Ascending aorta (tissue), 2 donors: ENCODE measurements around the gene BNC2. TPM values are rescaled to one million over a fixed set of nuclear protein-coding genes. Genes with fewer than 3 reads are reported as not detected.
"Not testable (repeated sequence)": the region's sequence is repeated elsewhere in the genome, so short reads cannot be mapped to it uniquely, and the experiment has no call there.

ENCODE experiments used
- DNase-seq, 2 donors: peaks; one replicate each; pipeline ENCODE4 v3.0.0-alpha.2; 2019; ENCODE audit warnings: low spot score in 2 of 2
- H3K27ac ChIP-seq, 2 donors: fragments of 200-600 bp; sonication (generic); one replicate each; pipeline ENCODE4 v1.5.1; 2016 to 2017; ENCODE audit warnings: mild to moderate bottlenecking in 1 of 2
- H3K27me3 ChIP-seq: fragments of 200-600 bp; sonication (generic); one replicate; pipeline ENCODE4 v1.5.1; 2017
- H3K36me3 ChIP-seq, 2 donors: fragments of 200-600 bp; sonication (generic); one replicate each; pipeline ENCODE4 v1.5.1; 2016
- H3K4me1 ChIP-seq, 2 donors: fragments of 200-600 bp; sonication (generic); one replicate each; pipeline ENCODE4 v1.5.1; 2016 to 2017; ENCODE audit warnings: mild to moderate bottlenecking in 1 of 2
- H3K4me3 ChIP-seq, 2 donors: fragments of 200-600 bp; sonication (generic); one replicate each; pipeline ENCODE4 v1.5.1; 2016 to 2017; ENCODE audit warnings: mild to moderate bottlenecking in 1 of 2
- H3K9me3 ChIP-seq, 2 donors: fragments of 200-600 bp; sonication (generic); one replicate each; pipeline ENCODE4 v1.5.1; 2016
- intact Hi-C: fragments of 100-400 bp; cut with DNase I; formaldehyde crosslinking; loops from one replicate; pipeline ENCODE4 v1.15.1; 2023
- total RNA-seq: library from RNA; depleted of rRNA; stranded (reverse); fragments of >200 nt; gene quantifications from one replicate; pipeline ENCODE4 v1.1.0, GENCODE V29; 2016
- TF ChIP-seq, protein P1 (sequence below), 3 experiments: fragments of 200-600 bp in 2 of 3; fragments of 450-650 bp in 1 of 3; sonication (generic) in 2 of 3; IDR thresholded peaks; one replicate each; pipeline ENCODE4 v1.5.1; 2016 to 2019; ENCODE audit warnings: antibody characterized with exemption in 3 of 3, mild to moderate bottlenecking in 1 of 3, moderate library complexity in 1 of 3

BNC2 gene, protein sequence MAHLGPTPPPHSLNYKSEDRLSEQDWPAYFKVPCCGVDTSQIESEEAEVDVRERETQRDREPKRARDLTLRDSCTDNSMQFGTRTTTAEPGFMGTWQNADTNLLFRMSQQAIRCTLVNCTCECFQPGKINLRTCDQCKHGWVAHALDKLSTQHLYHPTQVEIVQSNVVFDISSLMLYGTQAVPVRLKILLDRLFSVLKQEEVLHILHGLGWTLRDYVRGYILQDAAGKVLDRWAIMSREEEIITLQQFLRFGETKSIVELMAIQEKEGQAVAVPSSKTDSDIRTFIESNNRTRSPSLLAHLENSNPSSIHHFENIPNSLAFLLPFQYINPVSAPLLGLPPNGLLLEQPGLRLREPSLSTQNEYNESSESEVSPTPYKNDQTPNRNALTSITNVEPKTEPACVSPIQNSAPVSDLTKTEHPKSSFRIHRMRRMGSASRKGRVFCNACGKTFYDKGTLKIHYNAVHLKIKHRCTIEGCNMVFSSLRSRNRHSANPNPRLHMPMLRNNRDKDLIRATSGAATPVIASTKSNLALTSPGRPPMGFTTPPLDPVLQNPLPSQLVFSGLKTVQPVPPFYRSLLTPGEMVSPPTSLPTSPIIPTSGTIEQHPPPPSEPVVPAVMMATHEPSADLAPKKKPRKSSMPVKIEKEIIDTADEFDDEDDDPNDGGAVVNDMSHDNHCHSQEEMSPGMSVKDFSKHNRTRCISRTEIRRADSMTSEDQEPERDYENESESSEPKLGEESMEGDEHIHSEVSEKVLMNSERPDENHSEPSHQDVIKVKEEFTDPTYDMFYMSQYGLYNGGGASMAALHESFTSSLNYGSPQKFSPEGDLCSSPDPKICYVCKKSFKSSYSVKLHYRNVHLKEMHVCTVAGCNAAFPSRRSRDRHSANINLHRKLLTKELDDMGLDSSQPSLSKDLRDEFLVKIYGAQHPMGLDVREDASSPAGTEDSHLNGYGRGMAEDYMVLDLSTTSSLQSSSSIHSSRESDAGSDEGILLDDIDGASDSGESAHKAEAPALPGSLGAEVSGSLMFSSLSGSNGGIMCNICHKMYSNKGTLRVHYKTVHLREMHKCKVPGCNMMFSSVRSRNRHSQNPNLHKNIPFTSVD
- 25.5 TPM for total RNA-seq

DNA sequence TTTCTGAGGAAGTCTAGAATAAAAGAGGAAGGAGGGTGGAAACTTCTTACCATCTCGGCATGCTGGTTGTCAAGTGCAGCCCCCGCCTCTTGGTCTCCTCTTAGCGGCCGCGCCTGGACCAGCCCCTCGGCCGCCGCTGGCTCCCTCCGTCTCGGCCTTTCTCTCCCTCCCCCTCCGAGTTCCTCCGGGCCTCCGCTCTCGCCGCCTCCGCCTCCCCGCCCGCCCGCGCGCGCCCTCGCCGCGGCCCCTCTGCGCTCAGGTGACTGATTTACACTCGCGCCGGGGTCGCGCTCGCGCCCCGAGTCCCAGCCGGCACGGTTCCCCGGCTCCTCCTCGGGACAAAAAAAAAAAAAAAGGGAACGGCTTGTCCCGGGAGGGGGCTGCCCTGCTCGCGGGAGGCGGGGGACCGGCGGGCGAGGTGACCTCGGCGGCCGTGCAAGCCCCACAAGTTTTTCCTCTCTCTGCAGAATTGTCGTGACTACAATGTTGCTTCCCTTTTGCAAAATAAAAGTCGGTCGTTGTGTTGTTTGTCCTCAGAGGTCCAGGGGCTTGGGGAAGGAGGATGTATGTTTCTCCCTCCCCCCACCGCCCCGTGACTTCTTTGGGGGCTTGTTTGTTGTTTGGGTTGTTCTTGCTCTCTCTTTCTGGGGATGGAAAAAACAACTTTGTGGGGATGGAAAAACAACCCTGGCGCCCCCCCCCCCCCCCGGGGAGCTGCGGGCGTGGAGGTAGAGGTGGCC, at the start of gene BNC2:
BNC2 (minus strand) TSS at position 75 of the 740 bp plus-strand sequence; CDS start at position 53, 22 bp downstream.
- Histone ChIP-seq H3K36me3 (no peaks in the 10 kb centered on the region), H3K9me3 (no peaks in the 10 kb centered on the region), H3K27ac (peak within 1 kb of the TSS; percentile 84 to 90), H3K27me3 (no peaks in the 10 kb centered on the region), H3K4me3 (peak within 1 kb of the TSS; percentile 76 to 92), H3K4me1 (no peaks in the 10 kb centered on the region)
- TF ChIP-seq, protein P1, sequence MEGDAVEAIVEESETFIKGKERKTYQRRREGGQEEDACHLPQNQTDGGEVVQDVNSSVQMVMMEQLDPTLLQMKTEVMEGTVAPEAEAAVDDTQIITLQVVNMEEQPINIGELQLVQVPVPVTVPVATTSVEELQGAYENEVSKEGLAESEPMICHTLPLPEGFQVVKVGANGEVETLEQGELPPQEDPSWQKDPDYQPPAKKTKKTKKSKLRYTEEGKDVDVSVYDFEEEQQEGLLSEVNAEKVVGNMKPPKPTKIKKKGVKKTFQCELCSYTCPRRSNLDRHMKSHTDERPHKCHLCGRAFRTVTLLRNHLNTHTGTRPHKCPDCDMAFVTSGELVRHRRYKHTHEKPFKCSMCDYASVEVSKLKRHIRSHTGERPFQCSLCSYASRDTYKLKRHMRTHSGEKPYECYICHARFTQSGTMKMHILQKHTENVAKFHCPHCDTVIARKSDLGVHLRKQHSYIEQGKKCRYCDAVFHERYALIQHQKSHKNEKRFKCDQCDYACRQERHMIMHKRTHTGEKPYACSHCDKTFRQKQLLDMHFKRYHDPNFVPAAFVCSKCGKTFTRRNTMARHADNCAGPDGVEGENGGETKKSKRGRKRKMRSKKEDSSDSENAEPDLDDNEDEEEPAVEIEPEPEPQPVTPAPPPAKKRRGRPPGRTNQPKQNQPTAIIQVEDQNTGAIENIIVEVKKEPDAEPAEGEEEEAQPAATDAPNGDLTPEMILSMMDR (IDR thresholded peaks at IDR 0.05), result no peak
- intact Hi-C loops, result loop anchor here (1.0 to 5.0 kb wide), 6 partner anchors 43 to 673 kb away; no protein-coding TSS in a partner anchor
- DNase-seq, result peak in 1 of 2 donors; percentile 77

DNA sequence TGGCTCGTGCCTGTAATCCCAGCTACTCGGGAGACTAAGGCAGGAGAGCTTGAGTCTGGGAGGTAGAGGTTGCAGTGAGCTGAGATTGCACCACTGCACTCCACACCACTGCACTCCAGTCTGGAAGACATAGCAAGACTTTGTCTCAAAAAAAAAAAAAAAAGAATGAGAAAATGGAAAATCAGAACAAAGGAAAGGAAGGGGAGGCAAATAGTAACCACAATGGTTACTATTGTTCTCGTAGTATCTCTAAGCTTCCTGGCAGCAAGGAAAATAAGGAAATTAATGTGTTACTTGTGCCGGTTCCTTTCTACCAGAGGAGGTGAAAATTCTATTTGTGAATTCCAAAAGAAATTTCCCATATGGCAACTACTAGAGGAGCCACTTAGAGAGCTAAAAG, 48.5 kb upstream of the BNC2 start:
- no peaks in the 10 kb centered on the region for H3K9me3 ChIP-seq
- DNase-seq, result no peak
- H3K27me3 ChIP-seq, result no peaks in the 10 kb centered on the region
- intact Hi-C loops, result no loop called here
- TF ChIP-seq, protein P1 (IDR thresholded peaks at IDR 0.05), result no peak
- no peak overlapping the region for H3K27ac ChIP-seq
- H3K4me3 ChIP-seq, result no peak overlapping the region
- H3K4me1 ChIP-seq, result no peaks in the 10 kb centered on the region
- no peaks in the 10 kb centered on the region for H3K36me3 ChIP-seq

DNA sequence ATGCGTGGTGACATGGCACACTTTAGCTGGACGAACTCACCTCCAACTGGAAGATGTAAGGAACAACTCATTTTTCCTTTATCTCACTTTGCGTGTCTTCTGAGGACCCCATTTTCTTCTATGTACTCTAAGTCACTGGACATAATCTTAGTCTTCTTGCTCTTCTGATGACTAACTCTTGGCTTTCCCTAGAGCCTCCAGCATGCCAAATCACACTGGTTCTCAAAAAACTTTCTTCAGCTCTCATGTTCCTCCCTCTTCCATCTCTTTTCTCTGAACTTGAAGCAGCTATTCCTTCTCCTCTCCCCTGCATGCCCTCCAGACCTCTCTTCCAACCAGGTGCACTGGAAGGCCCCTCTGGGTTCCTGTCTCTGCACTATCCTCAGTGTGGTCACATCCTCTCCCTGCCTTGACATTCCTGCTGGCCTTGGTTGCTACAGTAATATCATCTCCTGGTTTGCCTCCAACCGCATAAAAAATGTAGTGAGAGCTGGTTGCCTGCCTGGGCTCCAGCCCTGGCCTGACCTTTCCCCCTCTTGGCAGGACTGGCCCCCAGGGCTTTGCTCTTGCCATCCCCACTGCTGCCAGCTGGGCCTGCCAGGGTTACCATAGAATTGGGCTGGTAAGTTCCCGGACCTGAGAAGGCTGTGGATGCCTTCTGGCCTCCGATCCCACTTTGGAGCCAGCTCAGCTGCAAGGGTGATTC, 44.8 kb upstream of the BNC2 start:
- Histone ChIP-seq H3K27me3 (no peaks in the 10 kb centered on the region), H3K36me3 (no peaks in the 10 kb centered on the region), H3K4me3 (no peak overlapping the region), H3K9me3 (no peaks in the 10 kb centered on the region), H3K27ac (no peak overlapping the region), H3K4me1 (no peaks in the 10 kb centered on the region)
- no peak for DNase-seq
- intact Hi-C loops, result no loop called here
- TF ChIP-seq, protein P1 (IDR thresholded peaks at IDR 0.05), result no peak

DNA sequence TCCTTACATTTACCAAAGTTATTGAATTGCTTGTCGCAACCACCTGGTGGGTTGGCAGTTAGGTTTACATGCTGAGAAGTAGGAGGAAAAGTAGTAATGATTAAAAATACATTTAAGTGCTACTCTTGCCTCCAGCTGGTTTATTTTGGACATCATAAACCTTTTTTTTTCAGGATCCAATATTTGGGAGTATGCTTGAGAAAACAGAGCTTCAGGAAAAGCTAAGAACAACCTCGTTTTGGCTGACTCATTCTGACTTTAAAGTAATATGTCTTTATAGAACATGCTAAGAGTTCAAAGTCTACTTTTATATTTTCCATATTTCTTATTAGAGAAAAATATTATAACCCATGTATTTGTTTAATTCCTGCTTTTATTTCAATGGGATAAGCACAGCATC, 41.7 kb upstream of the BNC2 start:
- Histone ChIP-seq H3K27me3 (no peaks in the 10 kb centered on the region), H3K4me3 (no peak overlapping the region), H3K36me3 (no peaks in the 10 kb centered on the region), H3K9me3 (no peaks in the 10 kb centered on the region), H3K27ac (no peak overlapping the region), H3K4me1 (no peaks in the 10 kb centered on the region)
- TF ChIP-seq, protein P1 (IDR thresholded peaks at IDR 0.05), result no peak
- DNase-seq, result no peak
- intact Hi-C loops, result no loop called here

DNA sequence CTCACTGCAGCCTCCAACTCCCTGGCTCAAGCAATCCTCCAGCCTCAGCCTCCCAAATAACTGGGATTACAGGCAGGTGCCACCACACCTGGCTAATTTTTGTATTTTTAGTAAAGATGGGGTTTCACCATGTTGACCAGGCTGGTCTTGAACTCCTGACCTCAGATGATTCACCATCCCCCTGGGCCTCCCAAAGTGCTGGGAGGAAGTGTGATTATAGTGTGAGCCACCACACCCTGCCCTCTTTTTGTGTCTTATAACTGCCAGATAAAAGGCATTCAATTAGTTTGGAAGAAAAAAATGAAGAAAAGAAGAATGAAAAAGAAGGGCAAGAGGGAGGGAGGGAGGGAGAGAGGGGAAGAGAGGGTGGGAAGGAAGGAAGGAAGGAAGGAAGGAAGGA, 37.7 kb upstream of the BNC2 start:
- H3K36me3 ChIP-seq, H3K27me3 ChIP-seq, H3K27ac ChIP-seq, intact Hi-C loops, H3K4me1 ChIP-seq, DNase-seq, H3K9me3 ChIP-seq, H3K4me3 ChIP-seq: not testable (repeated sequence)
